Sigmoid colon (tissue), 3 donors: ENCODE results near the gene PSAP.

Source experiments
- POLR2A ChIP-seq, 2 donors: fragments of 450-650 bp; IDR thresholded peaks; one replicate each; pipeline ENCODE4 v1.6.1; 2016; ENCODE audit warnings: antibody characterized with exemption in 2 of 2, mild to moderate bottlenecking in 2 of 2, moderate library complexity in 2 of 2
- TF ChIP-seq, protein P1 (sequence below), 4 experiments: fragments of 450-650 bp in 3 of 4; fragments of 200-600 bp in 1 of 4; IDR thresholded peaks; one replicate each; pipeline ENCODE4 v1.5.1; 2016 to 2019; ENCODE audit warnings: antibody characterized with exemption in 4 of 4, mild to moderate bottlenecking in 3 of 4, moderate library complexity in 2 of 4

DNA sequence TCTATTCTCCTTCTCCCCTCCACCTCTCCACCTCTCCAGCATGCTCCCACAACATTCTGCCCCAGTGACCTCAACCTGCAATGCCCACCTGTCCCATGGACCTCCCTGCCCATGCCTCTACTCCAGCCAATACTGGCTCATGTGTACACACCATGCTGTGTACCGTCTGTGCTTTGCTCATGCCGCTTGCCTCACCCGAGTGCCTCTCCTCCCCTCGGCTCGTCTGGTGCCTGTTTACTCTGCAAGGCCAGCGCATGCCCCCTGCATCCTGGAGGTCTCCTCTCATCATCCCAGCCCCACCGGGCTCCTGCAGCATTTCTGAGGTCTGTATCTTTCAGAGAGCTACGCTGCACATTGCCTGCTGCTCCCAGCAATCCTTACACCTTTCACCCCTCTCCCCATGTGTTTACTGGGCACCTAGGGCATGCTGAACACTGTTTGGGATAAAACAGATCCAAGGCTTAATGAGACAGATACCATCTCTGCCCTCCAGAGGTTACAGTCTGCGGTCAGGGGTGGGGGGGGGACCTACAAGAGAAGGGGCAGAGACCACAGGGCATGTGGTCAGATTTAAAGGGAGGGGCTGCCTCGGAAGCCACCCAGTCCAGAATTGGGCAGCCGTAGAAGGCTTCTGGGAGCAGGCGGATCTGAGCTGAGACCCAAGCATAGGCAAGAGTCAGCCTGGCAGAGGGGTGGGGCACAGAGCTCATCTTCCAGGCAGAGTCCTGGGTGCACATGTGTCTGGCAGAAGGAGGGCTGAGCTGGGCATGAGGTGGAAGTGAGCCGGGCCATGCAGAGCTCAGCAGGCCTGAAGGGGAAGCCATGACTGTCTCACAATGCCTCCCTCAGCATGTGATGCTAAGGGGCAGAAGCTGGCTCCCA lies 29.6 kb upstream of the PSAP start:
- TF ChIP-seq, protein P1, sequence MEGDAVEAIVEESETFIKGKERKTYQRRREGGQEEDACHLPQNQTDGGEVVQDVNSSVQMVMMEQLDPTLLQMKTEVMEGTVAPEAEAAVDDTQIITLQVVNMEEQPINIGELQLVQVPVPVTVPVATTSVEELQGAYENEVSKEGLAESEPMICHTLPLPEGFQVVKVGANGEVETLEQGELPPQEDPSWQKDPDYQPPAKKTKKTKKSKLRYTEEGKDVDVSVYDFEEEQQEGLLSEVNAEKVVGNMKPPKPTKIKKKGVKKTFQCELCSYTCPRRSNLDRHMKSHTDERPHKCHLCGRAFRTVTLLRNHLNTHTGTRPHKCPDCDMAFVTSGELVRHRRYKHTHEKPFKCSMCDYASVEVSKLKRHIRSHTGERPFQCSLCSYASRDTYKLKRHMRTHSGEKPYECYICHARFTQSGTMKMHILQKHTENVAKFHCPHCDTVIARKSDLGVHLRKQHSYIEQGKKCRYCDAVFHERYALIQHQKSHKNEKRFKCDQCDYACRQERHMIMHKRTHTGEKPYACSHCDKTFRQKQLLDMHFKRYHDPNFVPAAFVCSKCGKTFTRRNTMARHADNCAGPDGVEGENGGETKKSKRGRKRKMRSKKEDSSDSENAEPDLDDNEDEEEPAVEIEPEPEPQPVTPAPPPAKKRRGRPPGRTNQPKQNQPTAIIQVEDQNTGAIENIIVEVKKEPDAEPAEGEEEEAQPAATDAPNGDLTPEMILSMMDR (IDR thresholded peaks at IDR 0.05) = no peak
- no peak for TF ChIP-seq POLR2A (IDR thresholded peaks at IDR 0.05)
